ENCODE measurements around the gene PDZD2.

DNA sequence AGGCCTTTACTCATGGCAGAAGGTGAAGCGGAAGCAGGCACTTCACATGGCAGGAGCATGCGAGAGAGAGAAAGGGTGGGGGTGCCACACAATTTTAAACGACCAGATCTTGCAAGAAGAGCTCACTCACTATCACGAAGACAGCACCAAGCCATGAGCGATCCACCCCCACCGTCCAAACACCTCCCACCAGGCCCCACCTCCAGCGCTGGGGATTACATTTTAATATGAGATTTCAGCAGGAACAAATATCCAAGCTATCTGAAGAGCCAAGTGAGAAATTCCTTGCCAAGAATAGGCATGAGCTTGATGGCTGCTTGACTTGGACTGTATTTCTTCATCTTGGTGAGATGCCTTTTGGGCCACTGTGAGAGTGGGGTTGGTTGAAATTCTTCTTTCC is 88.0 kb downstream of the PDZD2 start:
- TF ChIP-seq, protein P1, sequence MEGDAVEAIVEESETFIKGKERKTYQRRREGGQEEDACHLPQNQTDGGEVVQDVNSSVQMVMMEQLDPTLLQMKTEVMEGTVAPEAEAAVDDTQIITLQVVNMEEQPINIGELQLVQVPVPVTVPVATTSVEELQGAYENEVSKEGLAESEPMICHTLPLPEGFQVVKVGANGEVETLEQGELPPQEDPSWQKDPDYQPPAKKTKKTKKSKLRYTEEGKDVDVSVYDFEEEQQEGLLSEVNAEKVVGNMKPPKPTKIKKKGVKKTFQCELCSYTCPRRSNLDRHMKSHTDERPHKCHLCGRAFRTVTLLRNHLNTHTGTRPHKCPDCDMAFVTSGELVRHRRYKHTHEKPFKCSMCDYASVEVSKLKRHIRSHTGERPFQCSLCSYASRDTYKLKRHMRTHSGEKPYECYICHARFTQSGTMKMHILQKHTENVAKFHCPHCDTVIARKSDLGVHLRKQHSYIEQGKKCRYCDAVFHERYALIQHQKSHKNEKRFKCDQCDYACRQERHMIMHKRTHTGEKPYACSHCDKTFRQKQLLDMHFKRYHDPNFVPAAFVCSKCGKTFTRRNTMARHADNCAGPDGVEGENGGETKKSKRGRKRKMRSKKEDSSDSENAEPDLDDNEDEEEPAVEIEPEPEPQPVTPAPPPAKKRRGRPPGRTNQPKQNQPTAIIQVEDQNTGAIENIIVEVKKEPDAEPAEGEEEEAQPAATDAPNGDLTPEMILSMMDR (IDR thresholded peaks at IDR 0.05): no peak
- TF ChIP-seq POLR2A (IDR thresholded peaks at IDR 0.05): no peak

Measured in suprapubic skin (tissue), 3 donors.